Measurements from ENCODE around the gene RTF1. TPM values are rescaled to one million over a fixed set of nuclear protein-coding genes. Genes with fewer than 3 reads are reported as not detected.
"Not testable (repeated sequence)": the region's sequence is repeated elsewhere in the genome, so short reads cannot be mapped to it uniquely, and the experiment has no call there.

RTF1 gene
- 10 to 100 TPM; 29.4 to 32.3 TPM for total RNA-seq

GRCh38 chr15:41416742-41417417 lies at the start of gene RTF1:
TSS of gene RTF1 (plus strand) at chr15:41417095. CDS start at chr15:41417116, 21 bp downstream.
- H3K27me3 Mint-ChIP-seq: no peaks in the 10 kb centered on the region
- ATAC-seq (peak; percentile 94), DNase-seq (peak; percentile 98)
- peaks cover 8% of the 10 kb centered on the region for H3K36me3 Mint-ChIP-seq (ENCODE audit: low read depth)
- peak within 1 kb of the TSS; percentile 88 for H3K4me3 Mint-ChIP-seq
- POLR2A ChIA-PET: interaction anchor here (0.6 kb wide), 1 partner anchor 13 kb away, joined by 5 read pairs; no protein-coding TSS in a partner anchor
- H3K27ac Mint-ChIP-seq: peak within 1 kb of the TSS; percentile 92
- intact Hi-C loops (cut with DNase I, micrococcal nuclease): loop anchor here (1.0 to 10.0 kb wide), 15 partner anchors 14 to 663 kb away; partner anchors contain the start of genes NDUFAF1 (in 2 of the 2), NUSAP1 (in 2 of the 2), OIP5 (in 2 of the 2) and CHAC1 (in 1 of the 2)
- H3K4me1 Mint-ChIP-seq: peaks cover 38% of the 10 kb centered on the region
- CTCF ChIA-PET: no interaction called here
- H3K9me3 Mint-ChIP-seq (ENCODE audit: low read depth): no peaks in the 10 kb centered on the region

GRCh38 chr15:41367418-41367817 lies 49.5 kb upstream of the RTF1 start:
- H3K27ac Mint-ChIP-seq: no peak overlapping the region
- ChIA-PET CTCF (no interaction called here), POLR2A (no interaction called here)
- DNase-seq: no peak
- intact Hi-C loops (cut with DNase I, micrococcal nuclease): no loop called here
- no peaks in the 10 kb centered on the region for H3K27me3 Mint-ChIP-seq
- no peak for ATAC-seq
- H3K36me3 Mint-ChIP-seq (ENCODE audit: low read depth): peaks cover 53% of the 10 kb centered on the region
- no peak overlapping the region for H3K4me3 Mint-ChIP-seq
- no peaks in the 10 kb centered on the region for H3K4me1 Mint-ChIP-seq
- H3K9me3 Mint-ChIP-seq (ENCODE audit: low read depth): no peaks in the 10 kb centered on the region

GRCh38 chr15:41377978-41378377 lies 38.9 kb upstream of the RTF1 start:
- Mint-ChIP-seq H3K27ac (no peak overlapping the region), H3K36me3 (ENCODE audit: low read depth) (peaks cover 48% of the 10 kb centered on the region), H3K4me3 (no peak overlapping the region), H3K4me1 (no peaks in the 10 kb centered on the region), H3K9me3 (ENCODE audit: low read depth) (no peaks in the 10 kb centered on the region), H3K27me3 (no peaks in the 10 kb centered on the region)
- ATAC-seq (peak; percentile 44), DNase-seq (no peak)
- ChIA-PET POLR2A (interaction anchor here (0.6 kb wide), 1 partner anchor 22 kb away, joined by 3 read pairs; no protein-coding TSS in a partner anchor), CTCF (interaction anchor here (0.7 kb wide), 1 partner anchor 774 kb away, joined by 3 read pairs; no protein-coding TSS in a partner anchor)
- intact Hi-C loops (cut with DNase I, micrococcal nuclease): no loop called here

- H3K27me3 Mint-ChIP-seq; CTCF ChIA-PET; ATAC-seq; H3K27ac Mint-ChIP-seq; H3K9me3 Mint-ChIP-seq (ENCODE audit: low read depth); H3K4me1 Mint-ChIP-seq; H3K4me3 Mint-ChIP-seq; intact Hi-C loops (cut with DNase I, micrococcal nuclease); POLR2A ChIA-PET; DNase-seq: not testable (repeated sequence)
- peaks cover 28% of the 10 kb centered on the region for H3K36me3 Mint-ChIP-seq (ENCODE audit: low read depth)
Measured at GRCh38 chr15:41383974-41384749, 32.7 kb upstream of the RTF1 start.

- Mint-ChIP-seq H3K36me3 (ENCODE audit: low read depth) (peaks cover 14% of the 10 kb centered on the region), H3K9me3 (ENCODE audit: low read depth) (no peaks in the 10 kb centered on the region), H3K4me1 (no peaks in the 10 kb centered on the region), H3K27me3 (no peaks in the 10 kb centered on the region), H3K4me3 (no peak overlapping the region), H3K27ac (no peak overlapping the region)
- ATAC-seq (no peak), DNase-seq (no peak)
- POLR2A ChIA-PET: no interaction called here
- intact Hi-C loops (cut with DNase I, micrococcal nuclease): no loop called here
- CTCF ChIA-PET: interaction anchor here (0.9 to 1.4 kb wide), 2 partner anchors 7 to 54 kb away, joined by 3 read pairs; no protein-coding TSS in a partner anchor
Measured at GRCh38 chr15:41387646-41388045, 29.2 kb upstream of the RTF1 start.

- peaks cover 17% of the 10 kb centered on the region for H3K4me1 Mint-ChIP-seq
- DNase-seq (no peak), ATAC-seq (no peak)
- peaks cover 26% of the 10 kb centered on the region for H3K36me3 Mint-ChIP-seq (ENCODE audit: low read depth)
- intact Hi-C loops (cut with DNase I, micrococcal nuclease): no loop called here
- no peaks in the 10 kb centered on the region for H3K9me3 Mint-ChIP-seq (ENCODE audit: low read depth)
- ChIA-PET CTCF (no interaction called here), POLR2A (no interaction called here)
- H3K4me3 Mint-ChIP-seq: no peak overlapping the region
- no peak overlapping the region for H3K27ac Mint-ChIP-seq
- no peaks in the 10 kb centered on the region for H3K27me3 Mint-ChIP-seq
Measured at GRCh38 chr15:41392659-41393058, 24.2 kb upstream of the RTF1 start.

GRCh38 chr15:41394924-41395323 lies 22.0 kb upstream of the RTF1 start:
- H3K27me3 Mint-ChIP-seq: no peaks in the 10 kb centered on the region
- ATAC-seq: peak; percentile 66
- peaks cover 17% of the 10 kb centered on the region for H3K4me1 Mint-ChIP-seq
- ChIA-PET POLR2A (no interaction called here), CTCF (no interaction called here)
- DNase-seq: no peak
- H3K9me3 Mint-ChIP-seq (ENCODE audit: low read depth): no peaks in the 10 kb centered on the region
- H3K4me3 Mint-ChIP-seq: no peak overlapping the region
- H3K36me3 Mint-ChIP-seq (ENCODE audit: low read depth): peaks cover 22% of the 10 kb centered on the region
- intact Hi-C loops (cut with DNase I, micrococcal nuclease): no loop called here
- peak overlapping the region; percentile 74 for H3K27ac Mint-ChIP-seq

GRCh38 chr15:41396111-41396510 lies 20.8 kb upstream of the RTF1 start:
- POLR2A ChIA-PET: no interaction called here
- H3K36me3 Mint-ChIP-seq (ENCODE audit: low read depth): peaks cover 22% of the 10 kb centered on the region
- H3K4me3 Mint-ChIP-seq: no peak overlapping the region
- CTCF ChIA-PET: interaction anchor here (0.7 kb wide), 1 partner anchor 18 kb away, joined by 3 read pairs; no protein-coding TSS in a partner anchor
- H3K27me3 Mint-ChIP-seq: no peaks in the 10 kb centered on the region
- DNase-seq: no peak
- intact Hi-C loops (cut with DNase I, micrococcal nuclease): no loop called here
- no peaks in the 10 kb centered on the region for H3K9me3 Mint-ChIP-seq (ENCODE audit: low read depth)
- H3K4me1 Mint-ChIP-seq: peaks cover 17% of the 10 kb centered on the region
- ATAC-seq: no peak
- H3K27ac Mint-ChIP-seq: peak overlapping the region; percentile 32

- Mint-ChIP-seq H3K9me3 (ENCODE audit: low read depth) (no peaks in the 10 kb centered on the region), H3K27ac (peak overlapping the region; percentile 92), H3K4me3 (peak overlapping the region; percentile 94), H3K36me3 (ENCODE audit: low read depth) (peaks cover 3% of the 10 kb centered on the region), H3K4me1 (peaks cover 13% of the 10 kb centered on the region), H3K27me3 (no peaks in the 10 kb centered on the region)
- intact Hi-C loops (cut with DNase I, micrococcal nuclease): loop anchor here (1.0 to 10.0 kb wide), 12 partner anchors 15 to 1093 kb away; partner anchors contain the start of genes RTF1 (in 2 of the 2), CHAC1 (in 1 of the 2), CHP1 (in 1 of the 2) and DNAJC17 (in 1 of the 2)
- ATAC-seq (no peak), DNase-seq (no peak)
- ChIA-PET POLR2A (interaction anchor here (0.6 to 0.7 kb wide), 2 partner anchors 118 to 569 kb away, joined by 3 read pairs; no protein-coding TSS in a partner anchor), CTCF (interaction anchor here (0.6 to 0.8 kb wide), 3 partner anchors 13 to 502 kb away, joined by 3 read pairs; no protein-coding TSS in a partner anchor)
Measured at GRCh38 chr15:41401904-41402267, 15.0 kb upstream of the RTF1 start.

GRCh38 chr15:41407341-41407740 lies 9.6 kb upstream of the RTF1 start:
- ATAC-seq: no peak
- ChIA-PET CTCF (interaction anchor here (0.7 kb wide), 1 partner anchor 512 kb away, joined by 3 read pairs; no protein-coding TSS in a partner anchor), POLR2A (no interaction called here)
- Mint-ChIP-seq H3K27me3 (no peaks in the 10 kb centered on the region), H3K4me3 (no peak overlapping the region), H3K9me3 (ENCODE audit: low read depth) (no peaks in the 10 kb centered on the region), H3K4me1 (peaks cover 13% of the 10 kb centered on the region), H3K27ac (no peak overlapping the region), H3K36me3 (ENCODE audit: low read depth) (peaks cover 3% of the 10 kb centered on the region)
- DNase-seq: no peak
- intact Hi-C loops (cut with DNase I, micrococcal nuclease): loop anchor here in 1 of 2 experiments (10.0 kb wide), 1 partner anchor 1087 kb away; the partner anchor contains the start of genes SNAP23 and ZNF106

- Mint-ChIP-seq H3K4me1 (peaks cover 9% of the 10 kb centered on the region), H3K36me3 (ENCODE audit: low read depth) (no peaks in the 10 kb centered on the region), H3K9me3 (ENCODE audit: low read depth) (no peaks in the 10 kb centered on the region), H3K27me3 (no peaks in the 10 kb centered on the region), H3K4me3 (no peak overlapping the region), H3K27ac (no peak overlapping the region)
- ChIA-PET CTCF (no interaction called here), POLR2A (no interaction called here)
- intact Hi-C loops (cut with DNase I, micrococcal nuclease): loop anchor here in 1 of 2 experiments (10.0 kb wide), 1 partner anchor 1087 kb away; the partner anchor contains the start of genes SNAP23 and ZNF106
- DNase-seq (no peak), ATAC-seq (no peak)
Measured at GRCh38 chr15:41408234-41408641, 8.7 kb upstream of the RTF1 start.

All from activated CD4-positive, alpha-beta T cell treated with anti-CD3 and anti-CD28 coated beads for 36 hours (primary cell).